Hematopoietic multipotent progenitor cell treated with erythropoietin and hydrocortisone succinate and interleukin-3 and kit ligand, for 15 days (in vitro differentiated cells): Measurements from ENCODE around the gene SEC14L5.

Experiments
- DNase-seq: peaks from one replicate; pipeline ENCODE4 v3.0.0-alpha.2; 2015; ENCODE audit warnings: low spot score

Gene SEC14L5

GRCh38 chr16:4984174-4984990 lies 26.3 kb downstream of the SEC14L5 start:
- no peak for DNase-seq

GRCh38 chr16:4987250-4987579 lies 29.1 kb downstream of the SEC14L5 start:
- DNase-seq: no peak

GRCh38 chr16:4987580-4988374 lies 29.6 kb downstream of the SEC14L5 start:
- DNase-seq: no peak

- DNase-seq: no peak
Observed at GRCh38 chr16:4988647-4989046, 30.5 kb downstream of the SEC14L5 start.

GRCh38 chr16:4989391-4990006 lies 31.4 kb downstream of the SEC14L5 start:
- DNase-seq: no peak

GRCh38 chr16:4990415-4990814 lies 32.3 kb downstream of the SEC14L5 start:
- DNase-seq: no peak

GRCh38 chr16:4991754-4992153 lies 33.6 kb downstream of the SEC14L5 start:
- no peak for DNase-seq

GRCh38 chr16:4994719-4995434 lies 36.7 kb downstream of the SEC14L5 start:
- no peak for DNase-seq

GRCh38 chr16:5000573-5001001 lies 42.5 kb downstream of the SEC14L5 start:
- DNase-seq: no peak

- DNase-seq: no peak
Observed at GRCh38 chr16:5001571-5001970, 43.4 kb downstream of the SEC14L5 start.

GRCh38 chr16:5001986-5002385 lies 43.9 kb downstream of the SEC14L5 start:
- no peak for DNase-seq

GRCh38 chr16:5002699-5003143 lies 44.6 kb downstream of the SEC14L5 start:
- no peak for DNase-seq

GRCh38 chr16:5003211-5003610 lies 45.1 kb downstream of the SEC14L5 start:
- DNase-seq: no peak

- no peak for DNase-seq
Observed at GRCh38 chr16:5003828-5004227, 45.7 kb downstream of the SEC14L5 start.

GRCh38 chr16:5004311-5004710 lies 46.2 kb downstream of the SEC14L5 start:
- DNase-seq: no peak

- DNase-seq: no peak
Observed at GRCh38 chr16:5005916-5006315, 47.8 kb downstream of the SEC14L5 start.

- DNase-seq: no peak
Observed at GRCh38 chr16:5006348-5007193, 48.4 kb downstream of the SEC14L5 start.

- no peak for DNase-seq
Observed at GRCh38 chr16:5007256-5007655, 49.1 kb downstream of the SEC14L5 start.

GRCh38 chr16:5008311-5008731 lies 50.2 kb downstream of the SEC14L5 start:
- DNase-seq: no peak

- no peak for DNase-seq
Observed at GRCh38 chr16:5010576-5011329, 52.6 kb downstream of the SEC14L5 start.
